ENCODE data around the gene SERPINA1.
"Not testable (repeated sequence)": the region's sequence is repeated elsewhere in the genome, so short reads cannot be mapped to it uniquely, and the experiment has no call there.

The SERPINA1 gene

DNA sequence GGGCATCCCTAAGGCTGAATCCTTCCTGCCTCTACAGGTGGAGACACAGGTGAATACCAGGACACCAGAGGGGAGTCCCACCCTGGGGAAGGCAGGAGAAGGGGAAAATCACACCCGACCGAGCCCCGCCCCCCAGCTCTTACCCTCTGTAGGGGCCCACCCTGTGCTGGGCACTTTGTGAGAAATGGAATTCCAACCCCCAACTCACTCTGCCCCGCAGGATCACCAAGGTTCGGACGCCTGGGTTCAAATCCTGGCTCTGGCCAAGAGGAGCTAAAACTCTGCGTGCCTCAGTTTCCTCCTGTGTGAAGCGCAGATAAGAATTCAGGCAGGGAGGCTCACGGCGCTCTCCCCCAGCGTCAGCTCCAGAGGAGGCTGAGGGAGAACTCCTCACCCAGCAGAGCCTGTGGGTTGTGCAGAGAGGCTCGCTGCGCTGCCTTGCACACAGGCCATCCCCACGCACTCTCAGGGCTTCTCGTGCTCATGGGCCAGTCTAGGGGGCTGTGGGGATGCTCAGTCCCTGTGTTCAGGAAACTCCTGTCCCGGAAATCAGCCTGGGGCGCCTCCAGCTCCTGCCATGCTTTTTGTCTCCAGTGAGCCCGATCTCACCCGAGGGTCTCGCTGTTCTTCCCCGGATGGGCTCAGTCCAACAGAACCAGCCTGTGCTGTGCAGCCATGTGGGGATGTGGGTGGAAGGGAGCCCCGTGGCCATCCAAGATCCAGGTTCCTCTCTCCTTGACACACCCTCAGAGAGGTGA lies 18.5 kb downstream of the SERPINA1 start:
- not testable (repeated sequence) for DNase-seq (ENCODE audit: low spot score)

DNA sequence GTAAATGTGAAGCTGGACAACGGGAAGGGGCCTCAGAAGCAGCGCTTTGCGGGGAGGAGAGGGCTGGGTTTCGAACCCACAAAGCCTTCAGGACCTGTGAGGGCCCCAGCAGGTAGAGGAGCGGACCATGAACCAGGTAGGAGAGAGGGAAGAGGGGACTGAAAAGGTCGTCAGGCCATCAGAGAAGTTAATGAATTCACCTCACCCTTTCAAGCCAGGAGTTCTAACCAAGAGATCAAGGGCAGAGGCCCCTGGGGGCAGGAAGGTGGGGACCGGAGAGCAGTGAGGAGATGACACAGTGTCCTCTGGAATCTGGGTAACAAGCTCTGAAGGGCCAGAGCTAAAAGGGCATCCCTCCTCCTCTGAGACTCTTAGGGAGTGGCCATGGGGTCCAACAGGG lies 19.4 kb downstream of the SERPINA1 start:
- DNase-seq (ENCODE audit: low spot score) = no peak

DNA sequence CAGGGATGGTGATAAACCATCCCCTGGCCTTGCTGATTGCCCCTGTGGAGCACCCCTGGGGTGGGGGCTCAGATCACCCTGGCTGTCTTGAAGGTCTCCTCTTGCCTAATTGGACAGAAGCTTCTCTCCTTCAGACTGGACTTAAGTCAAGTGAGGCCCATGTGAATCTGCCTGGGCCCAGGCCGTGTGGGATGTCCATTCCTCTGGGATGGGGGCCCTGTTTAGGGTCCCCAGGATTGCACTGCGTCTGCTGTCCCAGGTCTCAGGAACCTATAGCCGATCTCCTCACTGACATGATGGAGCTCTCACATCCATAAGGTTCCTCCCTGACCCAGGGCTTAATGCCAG lies 20.2 kb downstream of the SERPINA1 start:
- no peak for DNase-seq (ENCODE audit: low spot score)

DNA sequence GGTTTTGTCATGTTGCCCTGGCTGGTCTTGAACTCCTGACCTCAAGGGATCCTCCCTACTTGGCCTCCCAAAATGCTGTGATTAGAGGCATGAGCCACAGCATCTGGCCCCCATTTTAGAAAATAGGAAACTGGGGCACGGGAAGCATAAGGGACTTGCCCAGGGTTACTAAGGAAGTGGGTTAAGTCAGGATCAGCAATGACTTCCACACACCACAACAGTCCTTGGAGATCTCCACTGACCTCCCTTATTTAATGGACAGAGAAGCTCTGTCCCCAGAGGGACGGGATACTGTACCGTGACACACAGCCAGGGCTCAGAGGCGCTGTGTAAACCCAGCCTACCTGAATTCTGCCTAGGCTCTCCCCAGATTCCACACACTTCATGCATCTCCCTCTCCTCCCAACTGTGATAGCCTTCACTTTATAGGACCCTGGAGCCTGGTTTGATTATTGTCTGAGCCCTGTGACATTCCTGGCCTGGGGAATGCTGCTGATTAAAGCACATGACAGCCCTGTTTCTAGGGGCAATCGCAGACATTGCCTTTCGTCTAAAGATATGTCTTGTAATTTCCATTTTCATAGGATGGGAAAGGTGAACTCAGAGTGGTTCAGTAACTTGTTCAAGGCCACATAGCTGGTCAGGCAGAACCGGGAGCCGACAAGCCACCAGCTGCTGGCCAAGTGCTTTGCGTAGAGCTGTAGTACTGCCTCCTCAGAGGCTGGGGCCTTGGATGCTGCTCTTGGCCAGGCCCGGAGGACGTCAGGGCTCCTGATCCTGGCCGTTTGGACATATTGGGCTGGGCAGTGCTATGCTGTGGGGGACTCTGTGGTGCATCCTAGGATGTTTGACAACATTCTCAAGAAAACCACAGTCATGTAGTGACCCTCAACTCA lies 20.8 kb downstream of the SERPINA1 start:
- no peak for DNase-seq (ENCODE audit: low spot score)

DNA sequence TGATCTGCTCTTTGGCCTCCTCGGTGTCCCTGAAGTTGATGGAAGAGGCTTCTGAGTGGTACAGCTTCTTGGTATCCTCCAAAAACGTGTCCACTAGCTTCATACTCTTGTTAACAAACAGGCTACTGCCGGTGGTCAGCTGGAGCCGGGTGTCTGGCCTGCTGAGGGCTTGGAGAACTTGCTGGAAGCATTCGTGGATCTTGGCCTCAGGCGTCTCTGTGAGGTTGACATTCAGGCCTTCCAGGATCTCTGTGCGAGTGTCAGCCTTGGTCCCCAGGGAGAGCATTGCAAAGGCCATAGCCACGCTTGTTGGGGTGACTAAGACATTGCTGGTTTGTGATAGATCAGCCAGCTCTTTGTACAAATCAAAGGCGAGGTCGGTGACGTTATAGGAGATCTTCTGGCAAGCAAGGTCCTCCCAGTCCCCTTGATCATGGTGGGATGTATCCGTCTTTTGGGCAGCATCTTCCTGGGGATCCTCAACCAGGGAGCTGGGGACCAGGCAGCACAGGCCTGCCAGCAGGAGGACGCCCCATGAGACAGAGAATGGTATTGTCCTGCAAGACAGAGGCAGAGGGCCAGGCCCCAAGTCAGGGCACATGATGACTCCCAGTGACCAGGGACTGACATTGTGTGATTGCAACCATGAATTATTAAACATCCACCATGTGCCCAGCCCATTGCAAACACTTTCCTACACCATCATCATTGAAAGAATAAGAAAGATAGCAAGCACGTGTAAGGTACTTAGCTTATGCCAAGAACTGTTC lies 22.1 kb downstream of the SERPINA1 start, which contains the start of gene SERPINA2:
Gene SERPINA2, minus strand, starts transcription at position 553 of the 770 bp plus-strand sequence.
- no peak for DNase-seq (ENCODE audit: low spot score)

DNA sequence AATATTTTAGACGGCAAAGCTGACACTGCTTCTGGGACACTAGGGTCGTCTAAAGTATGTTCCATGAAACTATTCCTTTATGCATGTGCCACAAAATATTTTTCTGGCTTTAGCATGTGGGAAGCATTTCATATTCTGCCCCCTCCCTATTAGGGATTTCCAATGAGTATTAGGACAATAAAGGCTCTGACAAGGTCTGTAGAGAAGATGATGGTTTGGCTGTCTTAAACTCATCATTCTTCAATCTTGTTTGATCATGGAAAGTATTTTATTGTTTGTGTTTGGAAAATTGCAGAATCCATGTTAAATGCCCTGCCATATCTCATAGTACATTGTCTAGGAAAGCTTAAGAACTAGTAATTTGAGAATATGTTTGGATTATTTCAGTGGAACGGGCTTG lies 22.8 kb downstream of the SERPINA1 start:
- DNase-seq (ENCODE audit: low spot score) = no peak

DNA sequence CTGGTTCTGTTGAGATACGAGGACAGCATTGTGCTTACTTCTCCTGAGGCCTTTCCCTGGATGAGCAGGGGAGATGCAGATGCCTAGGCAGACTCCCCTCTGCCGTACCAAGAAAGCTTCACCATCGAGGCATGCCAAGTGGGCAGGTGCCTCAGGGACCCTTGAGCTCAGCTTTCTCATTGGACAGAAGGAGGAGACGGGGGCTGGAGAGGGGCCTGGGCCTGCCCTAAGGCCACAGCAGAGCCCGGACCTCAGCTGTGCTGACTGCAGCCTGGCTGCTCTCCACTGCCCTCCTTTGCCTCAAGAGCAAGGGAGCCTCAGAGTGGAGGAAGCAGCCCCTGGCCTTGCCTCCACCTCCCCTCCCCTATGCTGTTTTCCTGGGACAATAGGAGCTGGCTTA lies 23.4 kb downstream of the SERPINA1 start:
- no peak for DNase-seq (ENCODE audit: low spot score)

DNA sequence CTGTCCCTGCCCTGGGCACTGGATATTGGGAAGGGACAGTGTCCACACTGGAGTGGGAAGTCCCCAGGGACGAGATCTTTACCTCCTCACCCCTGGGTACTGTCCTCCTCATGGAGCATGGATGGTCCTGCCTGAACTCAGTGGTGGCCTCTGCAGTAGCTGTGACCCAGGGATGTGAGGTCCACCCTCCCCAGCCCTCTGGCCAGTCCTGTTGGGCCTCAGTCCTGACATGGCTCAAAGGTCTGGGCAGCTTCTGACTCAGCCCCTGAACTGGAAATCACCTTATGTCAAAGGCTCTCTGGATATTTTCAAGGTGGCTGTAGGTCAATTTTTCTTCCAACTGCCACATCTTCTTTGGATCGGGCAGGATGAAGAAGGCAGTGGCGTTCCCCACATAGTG lies 24.4 kb downstream of the SERPINA1 start:
- no peak for DNase-seq (ENCODE audit: low spot score)

DNA sequence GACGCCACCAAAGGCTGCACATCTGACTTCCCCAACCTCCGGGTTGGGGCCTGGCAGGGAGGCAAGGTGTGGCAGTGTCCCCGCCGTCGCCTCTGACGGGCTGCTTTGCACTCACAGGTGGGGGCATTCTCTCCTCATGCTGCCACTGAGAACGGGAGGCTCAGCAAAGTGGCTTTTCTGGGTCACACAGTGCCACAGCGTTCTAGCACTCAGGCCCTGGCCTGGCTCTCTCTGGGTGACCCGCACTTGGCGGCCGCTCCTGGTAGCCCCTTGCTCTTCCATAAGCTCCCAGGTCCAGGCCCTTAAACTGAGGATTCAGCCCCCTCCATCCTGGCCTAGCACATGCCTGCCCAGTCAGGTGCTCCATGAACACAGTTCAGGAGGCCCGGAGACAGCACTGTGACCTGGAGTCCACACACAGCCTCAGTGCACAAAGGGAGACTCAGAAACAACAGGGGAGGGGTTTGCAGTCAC lies 25.2 kb downstream of the SERPINA1 start:
- DNase-seq (ENCODE audit: low spot score) = no peak

DNA sequence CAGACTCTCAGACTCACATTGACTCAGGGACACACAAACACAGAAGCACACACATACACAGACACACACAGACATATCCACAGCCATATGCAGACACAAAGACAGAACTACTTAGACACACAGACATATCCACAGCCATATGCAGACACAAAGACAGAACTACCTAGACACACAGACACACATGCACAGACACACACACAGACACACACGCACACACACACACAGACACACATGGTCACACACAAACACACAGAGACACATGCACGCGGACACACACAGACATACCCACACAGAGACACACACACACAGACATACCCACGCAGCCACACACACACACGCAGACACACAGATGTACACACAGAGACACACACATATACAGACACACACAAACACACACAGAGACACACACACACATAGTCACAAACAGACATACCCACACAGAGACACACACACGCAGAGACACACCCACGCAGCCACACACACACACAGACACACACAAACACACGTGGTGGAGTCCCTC lies 25.7 kb downstream of the SERPINA1 start:
- DNase-seq (ENCODE audit: low spot score) = no peak

DNA sequence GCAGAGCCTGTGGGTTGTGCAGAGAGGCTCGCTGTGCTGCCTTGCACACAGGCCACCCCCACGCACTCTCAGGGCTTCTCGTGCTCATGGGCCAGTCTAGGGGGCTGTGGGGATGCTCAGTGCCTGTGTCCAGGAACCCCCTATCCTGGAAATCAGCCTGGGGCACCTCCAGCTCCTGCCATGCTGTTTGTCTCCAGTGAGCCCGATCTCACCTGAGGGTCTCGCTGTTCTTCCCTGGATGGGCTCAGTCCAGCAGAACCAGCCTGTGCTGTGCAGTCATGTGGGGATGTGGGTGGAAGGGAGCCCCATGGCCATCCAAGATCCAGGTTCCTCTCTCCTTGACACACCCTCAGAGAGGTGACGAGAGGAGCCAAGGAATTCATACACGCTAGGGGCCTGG lies 26.7 kb downstream of the SERPINA1 start:
- DNase-seq (ENCODE audit: low spot score) = no peak

DNA sequence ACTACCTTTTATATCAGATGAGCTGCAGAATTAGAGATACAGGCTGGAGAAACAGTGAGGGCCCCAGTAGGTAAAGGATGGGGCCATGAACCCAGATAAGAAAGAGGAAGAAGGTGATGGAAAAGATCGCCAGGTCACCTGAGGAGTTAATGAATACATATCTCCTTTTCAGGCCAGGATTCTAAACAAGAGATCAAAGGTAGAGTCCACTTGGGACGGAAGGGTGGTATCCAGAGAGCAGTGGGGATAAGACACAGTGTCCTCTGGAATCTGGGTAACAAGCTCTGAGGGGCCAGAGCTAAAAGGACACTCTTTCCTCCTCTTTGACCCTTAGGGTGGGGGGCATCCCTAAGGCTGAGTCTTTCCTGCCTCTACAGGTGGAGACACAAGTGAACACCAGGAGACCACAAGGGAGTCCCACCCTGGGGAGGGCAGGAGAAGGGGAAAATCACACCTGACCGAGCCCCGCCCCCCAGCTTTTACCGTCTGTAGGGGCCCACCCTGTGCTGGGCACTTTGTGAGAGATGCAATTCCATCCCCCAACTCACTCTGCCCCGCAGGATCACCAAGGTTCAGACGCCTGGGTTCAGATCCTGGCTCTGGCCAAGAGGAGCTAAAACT lies 27.3 kb downstream of the SERPINA1 start:
- no peak for DNase-seq (ENCODE audit: low spot score)

DNA sequence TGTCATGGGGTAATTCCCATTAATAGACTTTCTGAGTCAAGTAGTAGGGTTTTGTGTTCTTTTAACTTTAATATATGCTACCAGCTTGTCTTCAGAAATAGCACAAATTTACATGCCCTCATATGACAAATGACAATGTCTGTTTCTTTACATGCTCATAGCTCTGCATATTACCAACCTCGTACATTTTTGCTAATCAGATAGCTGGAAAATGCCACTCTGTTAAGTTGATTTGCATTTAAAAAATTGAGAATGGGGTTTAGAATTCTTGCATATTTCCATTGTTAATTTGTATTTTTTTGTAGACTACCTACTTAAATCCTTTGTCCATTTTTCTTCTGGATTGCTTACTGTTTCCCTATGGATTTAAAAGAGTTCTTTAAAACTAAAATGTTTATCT lies 31.2 kb downstream of the SERPINA1 start:
- DNase-seq (ENCODE audit: low spot score) = no peak

DNA sequence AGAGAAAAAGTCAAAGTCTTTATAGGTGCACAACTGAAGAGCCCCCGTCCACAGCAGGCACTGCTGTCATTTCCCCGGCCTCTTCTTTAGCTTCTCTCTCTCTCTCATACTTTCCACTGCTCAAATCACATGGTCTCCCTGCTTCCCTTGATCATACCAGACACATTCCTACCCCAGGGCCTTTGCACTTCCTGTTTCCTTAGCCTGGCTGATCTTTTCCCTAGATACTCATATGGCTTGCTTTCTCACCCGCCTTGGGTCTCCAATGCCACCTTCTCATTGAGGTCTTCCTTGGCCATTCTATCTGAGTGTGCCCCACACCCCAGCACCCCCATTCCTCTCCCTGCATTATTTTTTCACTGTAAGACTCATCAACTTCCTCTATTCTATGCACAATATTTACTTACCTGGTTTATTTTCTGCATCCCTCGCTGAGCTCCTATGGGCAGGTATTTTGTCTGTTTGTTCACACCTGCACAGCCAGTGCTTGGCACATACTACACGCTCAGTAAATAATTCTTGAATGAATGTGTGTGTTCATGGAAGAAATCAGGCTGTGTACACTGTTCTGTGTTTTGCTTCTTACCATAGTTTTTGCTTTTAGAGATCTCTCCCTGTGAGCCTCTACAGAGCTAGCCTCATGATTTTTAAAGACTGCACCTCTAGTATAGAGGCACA lies 31.9 kb downstream of the SERPINA1 start:
- DNase-seq (ENCODE audit: low spot score) = no peak

DNA sequence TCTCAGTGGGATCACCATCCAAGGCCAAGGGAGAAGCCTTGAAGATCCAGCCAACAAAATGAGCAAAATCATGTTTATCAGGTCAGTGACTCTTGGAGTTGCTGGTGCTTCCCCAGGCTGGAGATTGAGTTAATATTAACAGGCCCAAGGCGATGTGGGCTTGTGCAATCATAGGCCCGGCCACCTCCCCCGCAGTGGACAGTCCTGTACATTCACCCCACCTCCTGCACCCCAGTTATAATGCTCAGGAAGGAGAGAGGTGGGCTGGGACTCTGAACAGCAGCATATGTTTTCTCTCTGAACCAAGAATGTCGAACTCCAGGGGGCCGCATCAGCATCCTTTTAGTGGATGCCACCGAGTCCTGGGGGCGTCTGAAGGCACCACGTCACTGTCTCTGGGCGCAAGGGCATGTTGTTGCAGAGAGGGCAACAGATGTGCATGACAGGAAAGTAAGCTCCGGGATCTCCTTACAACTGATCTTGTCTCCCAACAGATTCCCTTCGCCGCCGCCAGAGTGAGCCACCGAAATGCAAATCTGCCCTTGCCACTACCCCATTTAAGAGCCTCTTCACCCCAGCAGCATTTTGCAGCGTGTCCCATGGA lies 33.1 kb downstream of the SERPINA1 start:
- DNase-seq (ENCODE audit: low spot score) = peak; percentile 58

DNA sequence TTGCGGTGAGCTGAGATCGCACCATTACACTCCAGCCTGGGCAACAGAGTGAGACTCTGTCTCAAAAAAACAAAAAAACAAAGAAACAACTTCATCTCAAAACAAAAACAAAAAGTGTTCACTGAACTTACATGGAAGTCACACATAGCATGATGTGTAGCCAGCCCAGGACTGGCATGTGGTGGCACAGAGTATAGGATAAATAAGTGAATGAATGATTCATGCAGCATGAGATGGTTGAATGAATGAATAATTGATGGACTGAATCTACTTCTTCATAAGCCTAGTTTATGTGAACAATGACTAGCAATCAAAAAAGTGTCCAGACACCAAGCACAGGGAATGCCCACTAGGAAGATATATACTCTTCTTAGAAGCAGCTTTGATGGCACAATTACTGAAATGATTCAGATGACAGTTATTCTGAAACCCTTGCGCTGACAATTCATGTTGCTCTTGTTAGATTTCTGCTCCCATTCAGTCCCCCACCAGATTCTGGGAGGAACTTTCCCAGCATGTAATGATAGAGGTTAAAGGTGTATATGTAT lies 33.7 kb downstream of the SERPINA1 start:
- DNase-seq (ENCODE audit: low spot score) = no peak

DNA sequence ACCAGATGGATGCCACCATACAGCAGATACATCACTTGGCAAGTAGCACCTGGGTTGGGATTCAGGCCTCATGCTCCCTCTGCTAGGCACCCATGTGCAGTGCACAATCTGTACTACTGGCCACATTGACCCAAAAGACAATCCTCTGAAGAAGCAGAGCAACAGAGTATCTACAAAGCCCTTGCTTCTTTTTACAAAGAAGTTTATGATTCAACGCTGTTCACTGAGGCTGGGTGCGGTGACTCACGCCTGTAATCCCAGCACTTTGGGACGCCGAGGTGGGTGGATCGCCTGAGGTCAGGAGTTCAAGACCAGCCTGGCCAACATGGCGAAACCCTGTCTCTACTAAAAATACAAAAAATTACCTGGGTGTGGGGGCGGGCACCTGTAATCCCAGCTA lies 34.2 kb downstream of the SERPINA1 start:
- not testable (repeated sequence) for DNase-seq (ENCODE audit: low spot score)

DNA sequence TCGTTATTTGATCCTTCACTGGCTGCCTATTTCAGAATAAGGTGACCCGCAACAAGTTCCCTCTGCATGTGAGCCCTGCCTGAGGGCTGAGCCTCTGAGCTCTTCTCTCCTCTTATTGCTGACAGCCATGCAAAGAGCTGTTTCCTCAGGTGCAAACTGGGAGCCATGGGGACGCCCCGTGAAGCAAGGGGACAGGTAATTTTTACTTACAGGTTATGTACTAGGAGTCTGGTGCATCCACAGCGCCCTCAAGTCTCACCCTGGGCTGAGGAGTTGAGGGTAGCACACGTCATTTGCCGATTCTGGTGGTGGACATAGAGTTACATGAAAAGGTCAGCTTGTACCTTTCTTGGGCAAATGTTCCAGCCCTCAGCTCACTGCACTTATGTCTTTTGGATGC lies 39.1 kb downstream of the SERPINA1 start:
- no peak for DNase-seq (ENCODE audit: low spot score)

DNA sequence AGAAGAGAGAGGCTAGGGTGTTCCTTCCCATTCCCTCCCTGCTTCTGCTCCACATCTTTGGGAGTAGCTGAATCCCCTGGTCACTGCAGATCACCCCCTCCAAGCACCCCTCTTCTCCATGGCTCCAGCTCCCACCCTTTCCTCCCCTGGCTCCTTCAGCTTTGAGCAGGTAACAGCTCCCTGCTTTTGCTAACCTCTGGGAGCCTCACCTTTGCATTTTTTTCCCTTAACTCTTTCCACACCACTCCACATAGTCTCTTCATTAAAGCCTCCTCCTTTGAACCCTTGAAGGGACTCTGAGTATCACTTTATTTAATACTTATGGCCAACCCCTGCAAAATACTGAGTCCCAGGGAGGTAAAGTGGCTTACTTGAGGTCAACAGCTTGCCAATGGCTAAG lies 39.6 kb downstream of the SERPINA1 start:
- DNase-seq (ENCODE audit: low spot score) = no peak

DNA sequence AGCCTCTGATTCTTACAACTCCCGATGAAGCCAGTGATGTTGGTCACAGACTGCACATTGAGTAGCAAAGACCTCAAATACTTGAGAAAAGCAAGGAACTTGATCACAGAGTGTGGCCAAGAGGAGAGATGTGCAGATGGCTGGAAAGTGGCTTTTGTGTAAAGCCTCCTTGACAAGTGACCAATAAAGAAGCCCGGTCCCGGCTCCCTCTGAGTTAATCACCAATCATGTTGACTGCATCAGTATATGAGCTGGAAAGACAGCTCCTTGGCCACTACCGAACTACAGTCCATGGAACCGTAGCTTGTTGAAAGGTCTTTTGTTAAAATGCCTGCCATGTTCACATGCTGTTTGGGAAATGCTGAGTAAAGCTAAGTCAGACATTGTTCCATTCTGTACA lies 41.6 kb downstream of the SERPINA1 start:
- no peak for DNase-seq (ENCODE audit: low spot score)

Data from AG08395 (cell line).